Umbilical cord (tissue), 2 donors: ENCODE data around the gene CXorf49. TPM values are rescaled to one million over a fixed set of nuclear protein-coding genes. Genes with fewer than 3 reads are reported as not detected.
"Not testable (repeated sequence)": the region's sequence is repeated elsewhere in the genome, so short reads cannot be mapped to it uniquely, and the experiment has no call there.

Experiments used
- DNase-seq: peaks from one replicate; pipeline ENCODE4 v3.0.0-alpha.2; 2015; ENCODE audit warnings: low spot score
- total RNA-seq: library from RNA; depleted of rRNA; stranded (reverse); fragments of >200 nt; gene quantifications from one replicate; pipeline ENCODE4 v1.2.3, GENCODE V29; 2014; ENCODE audit warnings: low replicate concordance; ENCODE audit not compliant: insufficient read depth

The CXorf49 gene
- not detected for total RNA-seq

DNA sequence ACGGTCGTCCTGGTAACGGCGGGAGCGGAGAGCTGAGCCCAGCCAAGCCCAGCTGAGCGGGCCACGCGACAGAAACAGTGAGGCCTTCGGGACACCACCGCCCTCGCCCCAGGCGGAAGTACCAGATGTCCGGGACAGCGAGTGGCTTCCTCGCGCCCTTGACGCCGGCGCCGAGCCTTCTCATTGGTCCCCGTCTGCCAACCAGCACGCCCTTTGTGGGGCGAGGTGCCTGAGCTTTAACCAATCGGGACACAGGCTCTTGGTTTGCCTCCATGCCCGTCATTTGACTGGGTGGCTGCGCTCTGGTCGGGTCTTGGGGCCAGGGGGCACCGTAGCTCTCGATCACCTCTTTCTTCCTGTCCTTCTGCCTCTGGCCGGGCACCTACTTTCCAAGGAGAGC lies at the start of gene CXorf49:
CXorf49 (minus strand) TSS at position 101 of the 400 bp plus-strand sequence. CDS start 134 bp downstream, outside the sequence.
- not testable (repeated sequence) for DNase-seq

DNA sequence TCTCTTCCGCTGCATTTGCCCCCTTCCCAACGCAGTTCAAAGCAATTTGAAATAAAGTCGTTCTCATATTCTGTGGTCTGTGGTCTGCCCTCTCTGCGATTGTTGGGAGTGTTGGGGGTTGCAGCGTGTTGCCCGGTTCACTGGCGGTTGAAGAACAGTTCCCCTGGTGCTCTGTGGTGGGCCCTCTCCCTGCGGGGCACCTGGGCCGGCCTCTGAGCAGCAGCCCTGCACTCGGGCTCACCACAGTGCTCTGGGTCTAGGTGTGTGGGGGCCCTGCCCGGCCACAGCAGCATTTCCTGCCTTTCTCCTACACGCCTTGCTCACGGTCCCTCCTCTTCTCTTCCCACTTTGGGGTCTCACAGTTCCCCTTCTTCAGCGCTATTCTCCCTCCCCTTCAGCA lies 49.0 kb upstream of the CXorf49 start:
- DNase-seq = not testable (repeated sequence)

DNA sequence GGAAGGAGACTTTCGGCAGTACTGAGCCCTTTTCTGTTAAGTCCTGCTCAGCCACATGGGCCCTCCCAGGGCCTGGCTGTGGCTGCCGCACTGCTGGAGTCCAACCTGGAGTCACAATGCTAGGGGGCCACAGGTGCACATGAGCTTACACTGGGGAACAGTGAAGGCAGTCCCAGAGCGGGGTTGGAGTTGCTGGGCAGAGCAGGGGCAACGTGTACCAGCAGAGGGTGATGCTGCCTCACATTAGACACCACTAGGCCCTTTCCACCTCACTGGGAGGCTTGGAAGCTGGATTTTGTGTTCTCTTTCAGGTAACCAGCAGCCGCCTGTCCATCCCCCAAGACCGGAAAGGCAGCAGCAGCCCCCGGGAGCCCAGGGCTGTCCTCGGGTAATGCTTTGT lies 47.5 kb upstream of the CXorf49 start:
- not testable (repeated sequence) for DNase-seq

DNA sequence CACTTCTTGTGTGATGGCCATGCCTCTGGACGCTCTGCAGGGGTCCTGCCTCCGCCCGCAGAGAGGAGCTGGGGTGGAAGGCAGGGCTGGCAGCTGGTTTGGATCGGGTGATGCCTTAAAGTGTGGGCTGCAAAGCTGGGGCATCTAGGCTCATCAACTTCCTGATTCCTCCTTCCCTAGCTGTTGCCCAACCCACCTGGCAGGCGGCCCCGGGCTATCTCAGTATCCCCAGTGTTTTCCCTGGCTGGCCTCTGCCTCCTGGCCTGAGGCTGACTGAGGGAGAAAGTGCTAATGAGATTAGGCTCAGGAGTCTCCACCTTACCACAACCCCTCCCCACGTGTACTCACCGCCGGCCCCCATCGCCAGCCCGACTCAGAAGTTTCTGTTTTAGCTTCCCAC lies 46.7 kb upstream of the CXorf49 start:
- DNase-seq = not testable (repeated sequence)

DNA sequence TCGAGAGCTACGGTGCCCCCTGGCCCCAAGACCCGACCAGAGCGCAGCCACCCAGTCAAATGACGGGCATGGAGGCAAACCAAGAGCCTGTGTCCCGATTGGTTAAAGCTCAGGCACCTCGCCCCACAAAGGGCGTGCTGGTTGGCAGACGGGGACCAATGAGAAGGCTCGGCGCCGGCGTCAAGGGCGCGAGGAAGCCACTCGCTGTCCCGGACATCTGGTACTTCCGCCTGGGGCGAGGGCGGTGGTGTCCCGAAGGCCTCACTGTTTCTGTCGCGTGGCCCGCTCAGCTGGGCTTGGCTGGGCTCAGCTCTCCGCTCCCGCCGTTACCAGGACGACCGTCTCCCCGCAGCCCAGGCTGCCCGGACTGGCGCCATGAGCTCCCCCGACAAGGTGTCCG lies 45.0 kb upstream of the CXorf49 start, which contains the start of gene CXorf49B:
CXorf49B (plus strand) TSS at position 301 of the 400 bp plus-strand sequence; CDS start at position 376, 75 bp downstream.
- DNase-seq = not testable (repeated sequence)

DNA sequence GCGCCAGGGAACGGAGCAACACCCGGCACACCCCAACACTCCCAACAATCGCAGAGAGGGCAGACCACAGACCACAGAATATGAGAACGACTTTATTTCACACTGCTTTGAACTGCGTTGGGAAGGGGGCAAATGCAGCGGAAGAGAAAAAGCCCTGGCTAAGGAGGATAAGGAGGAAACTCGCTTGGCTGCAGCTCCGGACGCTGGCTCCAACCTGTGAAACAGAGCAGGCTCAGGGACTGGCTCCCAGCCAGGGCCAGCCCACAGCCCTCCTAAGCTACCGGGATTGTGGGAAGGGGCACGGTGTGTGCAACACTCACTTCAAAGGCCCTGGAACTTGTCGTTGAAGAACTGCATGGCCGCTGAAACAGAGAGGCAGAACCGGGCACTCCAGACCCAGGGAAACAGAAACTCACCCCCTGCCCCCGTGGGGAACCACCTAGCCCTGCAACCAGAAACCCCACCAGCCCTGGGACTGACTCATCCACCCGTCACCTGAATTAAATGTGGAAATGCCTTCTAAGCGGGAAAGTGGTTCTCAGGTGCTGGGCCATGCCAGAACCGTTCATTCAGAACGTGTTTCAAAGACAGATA lies 42.7 kb upstream of the CXorf49 start:
- not testable (repeated sequence) for DNase-seq

DNA sequence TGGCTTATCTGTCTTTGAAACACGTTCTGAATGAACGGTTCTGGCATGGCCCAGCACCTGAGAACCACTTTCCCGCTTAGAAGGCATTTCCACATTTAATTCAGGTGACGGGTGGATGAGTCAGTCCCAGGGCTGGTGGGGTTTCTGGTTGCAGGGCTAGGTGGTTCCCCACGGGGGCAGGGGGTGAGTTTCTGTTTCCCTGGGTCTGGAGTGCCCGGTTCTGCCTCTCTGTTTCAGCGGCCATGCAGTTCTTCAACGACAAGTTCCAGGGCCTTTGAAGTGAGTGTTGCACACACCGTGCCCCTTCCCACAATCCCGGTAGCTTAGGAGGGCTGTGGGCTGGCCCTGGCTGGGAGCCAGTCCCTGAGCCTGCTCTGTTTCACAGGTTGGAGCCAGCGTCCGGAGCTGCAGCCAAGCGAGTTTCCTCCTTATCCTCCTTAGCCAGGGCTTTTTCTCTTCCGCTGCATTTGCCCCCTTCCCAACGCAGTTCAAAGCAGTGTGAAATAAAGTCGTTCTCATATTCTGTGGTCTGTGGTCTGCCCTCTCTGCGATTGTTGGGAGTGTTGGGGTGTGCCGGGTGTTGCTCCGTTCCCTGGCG lies 2.3 kb upstream of the CXorf49 start:
- not testable (repeated sequence) for DNase-seq

DNA sequence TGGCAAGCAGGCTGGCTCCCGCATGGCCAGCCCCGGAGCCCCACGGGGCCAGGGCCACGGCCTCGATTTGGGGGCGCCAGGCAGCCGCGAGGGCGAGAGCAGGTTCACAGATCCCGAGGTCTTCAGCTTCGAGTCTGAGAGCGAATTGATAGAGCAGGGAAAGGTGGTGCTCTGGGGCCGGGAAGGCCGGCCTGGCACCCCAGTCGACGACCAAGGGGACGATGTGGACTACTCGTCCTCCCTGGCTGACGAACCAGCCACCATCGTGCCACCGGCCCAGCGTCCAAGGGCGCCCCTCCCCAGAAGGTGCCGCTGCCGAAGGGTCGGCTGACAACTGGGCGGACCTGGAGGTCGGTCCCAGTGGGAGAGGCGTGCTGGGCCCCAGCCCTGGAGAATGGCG lies 1.1 kb upstream of the CXorf49 start:
- DNase-seq = not testable (repeated sequence)

DNA sequence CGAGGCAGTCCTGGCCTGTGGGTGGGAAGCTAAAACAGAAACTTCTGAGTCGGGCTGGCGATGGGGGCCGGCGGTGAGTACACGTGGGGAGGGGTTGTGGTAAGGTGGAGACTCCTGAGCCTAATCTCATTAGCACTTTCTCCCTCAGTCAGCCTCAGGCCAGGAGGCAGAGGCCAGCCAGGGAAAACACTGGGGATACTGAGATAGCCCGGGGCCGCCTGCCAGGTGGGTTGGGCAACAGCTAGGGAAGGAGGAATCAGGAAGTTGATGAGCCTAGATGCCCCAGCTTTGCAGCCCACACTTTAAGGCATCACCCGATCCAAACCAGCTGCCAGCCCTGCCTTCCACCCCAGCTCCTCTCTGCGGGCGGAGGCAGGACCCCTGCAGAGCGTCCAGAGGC lies 1.8 kb downstream of the CXorf49 start:
- not testable (repeated sequence) for DNase-seq

DNA sequence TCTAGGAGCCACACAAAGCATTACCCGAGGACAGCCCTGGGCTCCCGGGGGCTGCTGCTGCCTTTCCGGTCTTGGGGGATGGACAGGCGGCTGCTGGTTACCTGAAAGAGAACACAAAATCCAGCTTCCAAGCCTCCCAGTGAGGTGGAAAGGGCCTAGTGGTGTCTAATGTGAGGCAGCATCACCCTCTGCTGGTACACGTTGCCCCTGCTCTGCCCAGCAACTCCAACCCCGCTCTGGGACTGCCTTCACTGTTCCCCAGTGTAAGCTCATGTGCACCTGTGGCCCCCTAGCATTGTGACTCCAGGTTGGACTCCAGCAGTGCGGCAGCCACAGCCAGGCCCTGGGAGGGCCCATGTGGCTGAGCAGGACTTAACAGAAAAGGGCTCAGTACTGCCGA lies 2.5 kb downstream of the CXorf49 start:
- not testable (repeated sequence) for DNase-seq

DNA sequence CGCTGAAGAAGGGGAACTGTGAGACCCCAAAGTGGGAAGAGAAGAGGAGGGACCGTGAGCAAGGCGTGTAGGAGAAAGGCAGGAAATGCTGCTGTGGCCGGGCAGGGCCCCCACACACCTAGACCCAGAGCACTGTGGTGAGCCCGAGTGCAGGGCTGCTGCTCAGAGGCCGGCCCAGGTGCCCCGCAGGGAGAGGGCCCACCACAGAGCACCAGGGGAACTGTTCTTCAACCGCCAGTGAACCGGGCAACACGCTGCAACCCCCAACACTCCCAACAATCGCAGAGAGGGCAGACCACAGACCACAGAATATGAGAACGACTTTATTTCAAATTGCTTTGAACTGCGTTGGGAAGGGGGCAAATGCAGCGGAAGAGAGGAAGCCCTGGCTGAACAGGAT lies 4.0 kb downstream of the CXorf49 start:
- DNase-seq = not testable (repeated sequence)

DNA sequence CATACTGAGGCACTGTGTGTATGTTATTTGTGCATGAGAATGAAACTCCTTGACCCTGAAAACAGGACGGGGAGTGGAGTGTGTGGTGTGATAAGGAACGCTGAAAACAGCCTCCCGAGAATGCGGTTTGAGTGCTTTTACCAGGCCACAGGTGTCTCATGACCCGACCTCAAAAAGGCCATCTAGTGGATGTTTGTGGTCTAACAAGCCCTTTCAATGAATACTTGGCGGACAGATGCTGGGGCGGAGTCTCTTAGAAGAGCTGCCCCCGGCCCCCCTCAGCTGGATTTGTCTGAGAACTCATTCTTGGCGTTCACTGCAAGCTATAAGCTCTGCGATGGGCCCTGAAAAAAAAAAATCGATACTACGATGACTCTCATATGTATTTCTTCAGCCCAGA lies 15.2 kb downstream of the CXorf49 start:
- not testable (repeated sequence) for DNase-seq

DNA sequence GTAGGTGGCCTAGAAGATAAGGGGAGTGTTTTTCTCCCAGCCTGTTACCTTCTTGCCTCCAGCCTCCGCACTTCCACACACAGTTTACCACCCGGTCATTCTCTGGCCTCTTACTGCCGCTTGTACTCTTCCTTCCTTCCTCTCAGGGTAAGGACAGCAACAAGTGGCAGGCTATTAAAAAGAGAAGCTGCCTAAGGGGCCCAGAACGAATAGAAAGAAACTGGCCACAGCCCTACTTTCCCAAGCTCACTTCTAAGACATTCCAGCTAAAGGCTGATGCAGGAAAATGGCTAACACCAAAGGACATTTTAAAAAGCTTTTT lies 19.1 kb downstream of the CXorf49 start:
- DNase-seq = not testable (repeated sequence)

DNA sequence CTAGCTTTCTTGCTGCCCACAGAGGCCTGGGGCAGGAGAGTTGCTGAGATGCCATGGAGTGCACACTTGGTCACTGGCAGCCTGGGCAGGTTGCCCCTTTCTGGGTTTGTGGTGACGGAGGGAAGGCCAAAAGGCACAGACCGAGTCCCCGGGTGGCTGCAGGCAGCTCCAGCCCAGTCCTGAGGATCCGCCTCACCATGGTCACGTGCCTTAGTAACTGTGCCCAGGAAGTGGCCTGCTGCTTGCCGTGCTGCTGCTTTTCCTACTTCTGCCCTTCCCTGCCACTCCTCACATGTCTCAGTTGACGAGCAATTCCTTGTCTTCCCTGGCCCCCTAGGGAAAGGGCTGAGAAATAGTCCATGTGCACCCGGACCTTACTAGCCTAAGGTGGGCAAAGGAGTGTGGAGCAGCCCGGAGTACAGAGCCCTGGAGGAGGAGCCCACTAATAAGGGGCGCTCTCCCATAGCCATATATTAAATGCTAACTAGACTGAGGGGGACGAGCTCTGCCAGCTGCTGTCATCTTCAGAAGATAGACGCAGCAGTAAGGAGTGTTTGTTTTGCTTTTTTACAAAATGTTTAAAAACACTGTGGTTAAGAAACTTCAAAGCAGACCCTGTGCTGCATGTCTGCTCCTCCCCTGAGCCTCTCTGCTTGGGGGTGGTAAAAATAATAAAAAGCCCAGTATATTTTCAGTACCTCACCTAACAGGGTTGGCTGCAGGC lies 19.6 kb downstream of the CXorf49 start:
- DNase-seq = not testable (repeated sequence)

DNA sequence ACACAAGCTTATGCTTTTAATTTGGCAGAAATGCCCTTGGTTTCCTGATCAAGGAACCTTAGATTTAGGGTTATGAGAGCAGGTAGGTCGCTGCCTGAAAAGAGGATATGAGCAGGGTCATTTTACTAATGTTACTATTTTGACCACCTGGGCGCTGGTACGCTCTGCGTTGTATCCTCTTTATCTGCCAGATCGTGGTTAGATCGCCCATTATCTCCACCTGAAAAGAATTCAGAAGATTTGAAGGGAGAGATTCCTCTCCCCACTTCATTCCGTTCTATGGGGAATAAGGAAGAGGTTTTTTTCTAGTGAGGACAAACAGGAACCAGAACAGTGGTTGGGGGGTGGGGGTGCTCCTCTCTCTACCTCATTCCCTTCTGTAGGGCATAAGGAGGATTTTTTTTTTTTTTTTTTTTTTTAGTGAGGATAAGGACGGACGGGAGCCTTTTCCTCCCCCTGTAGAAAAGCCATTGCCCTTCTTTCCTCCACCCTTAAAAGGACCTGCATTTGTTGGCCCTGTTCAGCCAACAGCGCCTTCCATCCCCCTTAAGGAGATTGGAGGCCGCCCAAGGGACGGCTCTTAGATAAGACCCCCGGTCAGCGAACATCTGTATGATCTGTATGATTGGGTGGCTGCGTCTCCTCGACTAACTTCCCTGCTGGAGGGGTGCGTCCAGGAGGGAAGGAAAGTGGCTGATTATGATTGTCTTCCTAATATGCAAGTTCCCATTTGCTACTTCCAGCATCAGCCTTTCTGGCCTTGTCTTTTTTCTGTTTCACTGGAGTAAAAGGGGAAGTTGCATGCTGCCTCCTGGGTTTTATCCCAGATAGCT lies 20.4 kb downstream of the CXorf49 start:
- DNase-seq = not testable (repeated sequence)

DNA sequence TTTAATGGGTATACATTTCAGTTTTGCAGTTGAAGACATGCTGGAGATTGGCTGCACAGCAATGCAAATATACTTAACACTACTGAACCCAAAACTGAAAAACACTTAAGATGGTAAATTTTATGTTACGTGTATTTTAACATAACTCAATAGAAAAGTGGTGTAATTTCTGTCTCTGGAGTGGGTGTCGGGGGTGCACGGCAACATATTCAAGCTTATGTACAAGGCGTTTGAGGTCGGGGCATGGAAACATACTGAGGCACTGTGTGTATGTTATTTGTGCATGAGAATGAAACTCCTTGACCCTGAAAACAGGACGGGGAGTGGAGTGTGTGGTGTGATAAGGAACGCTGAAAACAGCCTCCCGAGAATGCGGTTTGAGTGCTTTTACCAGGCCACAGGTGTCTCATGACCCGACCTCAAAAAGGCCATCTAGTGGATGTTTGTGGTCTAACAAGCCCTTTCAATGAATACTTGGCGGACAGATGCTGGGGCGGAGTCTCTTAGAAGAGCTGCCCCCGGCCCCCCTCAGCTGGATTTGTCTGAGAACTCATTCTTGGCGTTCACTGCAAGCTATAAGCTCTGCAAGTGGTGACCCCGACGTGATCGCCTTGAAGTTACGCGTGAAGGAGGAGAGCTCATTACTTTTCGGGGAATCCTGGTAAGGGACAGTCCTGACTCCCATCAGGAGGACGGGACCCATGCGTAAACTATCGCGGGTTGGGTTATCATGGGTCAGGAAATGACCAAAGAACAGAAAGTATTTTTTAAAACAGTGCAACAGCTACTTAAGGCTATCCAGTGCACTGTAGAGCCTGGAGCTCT lies 21.2 kb downstream of the CXorf49 start:
- not testable (repeated sequence) for DNase-seq

DNA sequence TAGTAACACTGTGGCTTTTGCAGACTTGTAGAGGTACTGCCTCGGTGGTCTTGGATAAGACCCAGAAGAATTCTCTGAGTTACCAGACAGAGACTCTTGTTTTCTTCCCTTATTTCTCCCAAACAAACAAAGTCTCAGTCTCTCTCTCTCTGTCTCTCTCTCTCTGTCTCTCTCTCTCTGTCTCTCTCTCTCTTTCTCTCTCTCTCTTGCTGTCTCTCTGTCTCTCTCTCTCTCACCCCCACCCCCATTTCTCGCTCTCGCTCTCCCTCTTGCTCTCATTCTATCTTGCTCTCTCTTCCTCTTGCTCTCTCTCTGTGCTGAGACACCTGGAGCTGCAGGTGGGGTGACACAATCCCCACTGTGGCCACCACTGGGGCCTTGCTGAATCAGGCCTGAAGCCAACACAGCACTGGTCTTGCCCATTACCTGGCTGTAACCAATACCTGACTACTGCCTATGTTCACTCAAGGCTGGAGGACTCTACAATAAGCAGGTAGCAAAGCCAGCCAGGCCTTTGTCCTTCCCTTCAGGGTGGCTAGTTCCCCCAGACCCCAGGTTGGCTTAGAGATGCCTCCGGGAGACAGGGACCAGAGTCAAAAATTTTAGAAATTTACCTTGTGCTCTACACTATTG lies 38.4 kb downstream of the CXorf49 start:
- no peak for DNase-seq

DNA sequence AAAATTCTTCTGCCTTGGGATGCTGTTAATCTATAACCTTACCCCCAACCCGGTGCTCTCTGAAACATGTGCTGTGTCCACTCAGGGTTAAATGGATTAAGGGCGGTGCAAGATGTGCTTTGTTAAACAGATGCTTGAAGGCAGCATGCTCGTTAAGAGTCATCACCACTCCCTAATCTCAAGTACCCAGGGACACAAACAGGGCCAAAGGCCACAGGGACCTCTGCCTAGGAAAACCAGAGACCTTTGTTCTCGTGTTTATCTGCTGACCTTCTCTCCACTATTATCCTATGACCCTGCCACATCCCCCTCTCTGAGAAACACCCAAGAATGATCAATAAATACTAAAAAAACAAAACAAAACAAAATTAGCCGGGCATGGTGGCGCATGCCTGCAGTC lies 40.9 kb downstream of the CXorf49 start:
- DNase-seq = not testable (repeated sequence)

DNA sequence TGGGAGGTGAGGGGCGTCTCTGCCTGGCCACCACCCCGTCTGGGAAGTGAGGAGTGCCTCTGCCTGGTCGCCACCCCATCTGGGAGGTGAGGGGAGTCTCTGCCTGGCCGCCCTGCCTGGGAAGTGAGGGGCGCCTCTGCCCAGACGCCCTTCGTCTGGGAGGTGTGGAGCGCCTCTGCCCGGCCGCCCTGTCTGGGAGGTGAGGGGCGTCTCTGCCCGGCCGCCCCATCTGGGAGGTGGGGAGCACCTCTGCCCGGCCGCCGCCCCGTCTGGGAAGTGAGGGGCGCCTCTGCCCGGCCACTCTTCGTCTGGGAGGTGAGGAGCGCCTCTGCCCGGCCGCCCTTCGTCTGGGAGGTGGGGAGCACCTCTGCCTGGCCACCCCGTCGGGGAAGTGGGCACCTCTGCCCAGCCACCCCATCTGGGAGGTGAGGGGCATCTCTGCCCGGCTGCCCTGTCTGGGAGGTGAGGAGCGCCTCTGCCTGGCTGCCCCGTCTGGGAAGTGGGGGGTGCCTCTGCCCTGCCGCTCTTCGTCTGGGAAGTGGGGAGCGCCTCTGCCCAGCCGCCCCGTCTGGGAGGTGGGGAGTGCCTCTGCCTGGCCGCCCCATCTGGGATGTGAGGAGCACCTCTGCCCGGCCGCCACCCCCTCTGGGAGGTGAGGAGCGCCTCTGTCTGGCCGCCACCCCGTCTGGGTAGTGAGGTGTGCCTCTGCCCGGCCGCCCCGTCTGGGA lies 41.9 kb downstream of the CXorf49 start:
- not testable (repeated sequence) for DNase-seq

DNA sequence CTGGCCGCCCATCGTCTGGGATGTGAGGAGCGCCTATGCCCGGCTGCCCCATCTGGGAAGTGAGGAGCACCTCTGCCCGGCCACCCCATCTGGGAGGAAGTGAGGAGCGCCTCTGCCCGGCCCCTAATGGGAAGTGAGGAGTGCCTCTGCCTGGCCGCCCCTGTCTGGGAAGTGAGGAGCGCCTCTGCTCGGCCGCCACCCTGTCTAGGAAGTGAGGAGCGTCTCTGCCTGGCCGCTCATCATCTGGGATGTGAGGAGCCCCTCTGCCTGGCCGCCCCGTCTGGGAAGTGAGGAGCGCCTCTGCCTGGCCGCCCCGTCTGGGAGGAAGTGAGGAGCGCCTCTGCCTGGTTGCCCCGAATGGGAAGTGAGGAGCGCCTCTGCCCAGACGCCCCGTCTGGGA lies 42.4 kb downstream of the CXorf49 start:
- DNase-seq = not testable (repeated sequence)
